GM12873 (cell line): Measurements from ENCODE around the gene IRF1.

ENCODE experiments used
- CTCF ChIP-seq: IDR thresholded peaks from 2 replicates; pipeline ENCODE4 v1.5.1; 2012; ENCODE audit warnings: low read depth, mild to moderate bottlenecking, moderate library complexity, low read length, control low read depth; ENCODE audit not compliant: insufficient read depth; ENCODE audit errors: missing control alignments

The IRF1 gene

GRCh38 chr5:132471944-132472343 lies 18.6 kb downstream of the IRF1 start:
- TF ChIP-seq CTCF: no peak

DNA sequence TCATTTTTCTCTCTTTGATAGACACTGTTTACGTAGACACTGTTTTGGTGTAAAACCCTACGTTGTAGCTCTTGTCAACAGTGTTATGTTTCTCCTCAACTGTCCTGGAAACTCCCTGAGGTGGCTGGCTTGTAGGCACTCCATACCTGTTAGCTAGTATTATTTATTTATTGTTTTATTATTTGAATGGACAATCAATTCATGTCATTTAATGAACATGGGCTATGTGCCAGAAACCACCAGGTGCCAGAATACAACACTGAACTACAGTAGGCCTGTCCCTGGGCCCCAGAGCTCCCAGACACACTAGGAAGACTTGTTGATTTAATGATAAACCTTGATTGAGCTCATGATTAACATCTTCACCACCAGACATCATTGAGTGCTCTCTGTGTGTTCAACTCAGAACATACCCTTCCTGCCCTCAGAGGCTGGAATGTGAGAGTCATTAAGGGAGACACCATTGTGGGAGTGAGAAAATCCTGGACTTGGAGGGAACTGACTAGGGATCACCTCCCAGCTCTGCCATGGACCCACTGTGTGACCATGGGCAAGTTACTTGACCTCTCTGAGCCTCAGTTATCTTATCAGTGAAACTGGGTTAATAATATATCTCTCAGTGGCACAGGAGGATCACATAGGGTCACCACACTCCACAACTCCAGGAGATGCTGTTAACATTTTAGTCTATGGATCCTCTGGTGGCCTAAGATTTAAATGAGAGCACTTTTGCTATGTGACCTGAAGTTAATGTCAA lies 19.2 kb downstream of the IRF1 start:
- no peak for TF ChIP-seq CTCF

DNA sequence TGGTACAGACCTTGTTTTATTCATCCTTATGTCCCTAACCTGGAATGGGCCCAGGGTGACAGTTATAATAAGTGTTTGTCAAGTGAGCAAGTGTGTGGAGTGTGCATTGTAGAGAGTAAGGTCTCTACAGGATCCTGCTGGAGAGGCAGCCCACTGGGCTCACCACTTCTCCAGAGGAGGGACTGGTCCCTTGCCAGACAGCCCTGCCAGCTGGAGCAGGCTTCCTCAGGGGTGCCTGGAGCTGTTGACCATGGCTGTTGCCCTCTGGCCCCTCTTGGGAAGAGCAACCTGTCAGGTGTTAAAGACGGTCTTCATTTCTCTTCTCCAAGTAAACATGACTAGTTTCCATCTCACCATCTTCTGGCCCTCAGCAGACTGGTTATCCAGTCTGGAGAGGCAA lies 20.0 kb downstream of the IRF1 start:
- no peak for TF ChIP-seq CTCF

DNA sequence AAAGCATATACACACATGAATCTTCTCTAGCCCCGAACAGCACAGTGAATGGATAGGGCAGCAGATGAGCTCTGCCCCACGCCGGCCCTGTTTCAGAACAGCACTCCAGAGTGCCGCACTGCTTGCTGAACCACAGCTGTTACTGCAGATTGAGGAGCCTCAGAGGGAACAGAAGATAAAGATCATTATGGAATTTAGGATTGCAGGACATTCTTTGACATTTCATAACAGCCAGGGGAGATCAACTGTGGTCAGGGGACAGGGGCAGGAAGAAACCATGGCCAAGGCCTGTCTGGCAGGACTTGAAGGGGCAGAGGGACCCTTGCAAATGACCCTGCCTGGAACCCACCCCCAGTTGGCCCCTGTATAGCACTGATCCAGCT lies 20.6 kb downstream of the IRF1 start:
- no peak for TF ChIP-seq CTCF

GRCh38 chr5:132469380-132470009 lies 21.1 kb downstream of the IRF1 start:
- peak; percentile 28 for TF ChIP-seq CTCF

DNA sequence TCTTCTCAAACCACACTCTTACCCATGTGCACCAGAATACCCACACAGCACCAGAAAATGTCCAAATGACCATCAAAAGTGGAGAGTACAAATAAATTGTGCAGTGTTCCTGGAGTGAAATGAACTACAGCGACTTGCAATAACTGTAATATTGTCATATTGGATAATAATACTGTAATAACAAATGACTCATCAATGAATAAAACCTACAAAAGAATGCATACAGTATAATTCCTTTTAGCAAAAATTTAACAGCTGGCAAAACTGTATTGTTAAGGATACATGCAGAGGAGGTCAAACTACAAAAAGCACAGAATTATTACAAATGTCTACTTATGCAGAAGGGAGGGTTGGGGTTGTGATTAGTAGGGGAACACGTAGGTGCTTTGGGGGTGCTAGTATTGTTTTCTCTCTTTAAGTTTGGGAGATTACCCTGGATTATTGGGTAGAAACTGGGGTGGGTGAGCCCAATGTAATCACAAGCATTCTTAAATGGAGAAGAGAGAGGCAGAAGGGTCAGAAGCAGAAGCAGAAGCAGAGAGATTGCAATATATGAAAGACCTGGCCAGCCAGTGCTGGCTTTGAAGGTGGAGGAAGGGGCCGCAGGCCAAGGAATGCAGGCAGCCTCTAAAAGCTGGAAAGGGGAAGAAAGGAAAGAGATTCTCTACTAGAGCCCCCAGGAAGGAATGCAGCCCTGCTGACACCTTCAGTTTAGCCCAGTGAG lies 21.8 kb downstream of the IRF1 start:
- TF ChIP-seq CTCF: no peak

- TF ChIP-seq CTCF: no peak
Observed at GRCh38 chr5:132467287-132467984, 23.1 kb downstream of the IRF1 start.
